ENCODE data around the gene C2orf74. TPM values are rescaled to one million over a fixed set of nuclear protein-coding genes. Genes with fewer than 3 reads are reported as not detected.
A peak's percentile ranks its signal among the peaks of the same experiment; 100 is the strongest.

Gene C2orf74
- 8.1 to 13.6 TPM (median 9.8 TPM) in 3 replicates for total RNA-seq (2021)
- percentile 69 among the genes with signal in this experiment for Bru-seq, nascent RNA
- long read RNA-seq, experiment 1, transcript C2orf74-202 (4 exons, 879 nt) = major isoform, 7 of 16 reads
- long read RNA-seq, experiment 1, partial matches to known transcripts = 0 of 16 reads
- long read RNA-seq, experiment 1, other reads (novel, unspliced or antisense) = 9 of 16 reads
- long read RNA-seq, experiment 2, partial matches to known transcripts = 2 of 9 reads
- long read RNA-seq, experiment 2, other reads (novel, unspliced or antisense) = 6 of 9 reads
- long read RNA-seq, experiment 3, transcript C2orf74-202 (4 exons, 879 nt) = major isoform, 8 of 17 reads
- long read RNA-seq, experiment 3, partial matches to known transcripts = 0 of 17 reads
- long read RNA-seq, experiment 3, other reads (novel, unspliced or antisense) = 9 of 17 reads

GRCh38 chr2:61161888-61162287 lies at the start of gene C2orf74:
C2orf74 (plus strand) TSS chr2:61162188; CDS start chr2:61162515, 327 bp downstream.
- H3K27ac Mint-ChIP-seq = no peak within 1 kb of the TSS
- no peak within 1 kb of the TSS for H3K4me3 Mint-ChIP-seq
- no peaks in the 10 kb centered on the region for H3K4me1 Mint-ChIP-seq
- CTCF ChIA-PET = no interaction called here
- no peak for DNase-seq (ENCODE audit: low spot score)
- POLR2A ChIA-PET = no interaction called here
- H3K27me3 Mint-ChIP-seq (ENCODE audit: low read depth) = no peaks in the 10 kb centered on the region
- no peak for TF ChIP-seq ZNF317 (CRISPR knock-in tag; IDR thresholded peaks at IDR 0.05; ENCODE audit: borderline replicate concordance, low read depth)
- no peak for TF ChIP-seq ESRRA (CRISPR knock-in tag; IDR thresholded peaks at IDR 0.05; ENCODE audit: borderline replicate concordance)
- no peak for TF ChIP-seq NFYB (CRISPR knock-in tag; conservative IDR thresholded peaks at IDR 0.05; ENCODE audit: low read depth)
- TF ChIP-seq USF1 (CRISPR knock-in tag; IDR thresholded peaks at IDR 0.05) = no peak
- no peak for TF ChIP-seq SMAD3 (CRISPR knock-in tag; IDR thresholded peaks at IDR 0.05; ENCODE audit: borderline replicate concordance)
- no peak for TF ChIP-seq TCF7 (CRISPR knock-in tag; IDR thresholded peaks at IDR 0.05; ENCODE audit: low read depth)
- no peak for TF ChIP-seq NFATC4 (CRISPR knock-in tag; IDR thresholded peaks at IDR 0.05)
- TF ChIP-seq ZNF219 (CRISPR knock-in tag; IDR thresholded peaks at IDR 0.05; ENCODE audit: borderline replicate concordance) = no peak
- no peak for TF ChIP-seq E2F5 (CRISPR knock-in tag; IDR thresholded peaks at IDR 0.05)
- TF ChIP-seq, protein P1, sequence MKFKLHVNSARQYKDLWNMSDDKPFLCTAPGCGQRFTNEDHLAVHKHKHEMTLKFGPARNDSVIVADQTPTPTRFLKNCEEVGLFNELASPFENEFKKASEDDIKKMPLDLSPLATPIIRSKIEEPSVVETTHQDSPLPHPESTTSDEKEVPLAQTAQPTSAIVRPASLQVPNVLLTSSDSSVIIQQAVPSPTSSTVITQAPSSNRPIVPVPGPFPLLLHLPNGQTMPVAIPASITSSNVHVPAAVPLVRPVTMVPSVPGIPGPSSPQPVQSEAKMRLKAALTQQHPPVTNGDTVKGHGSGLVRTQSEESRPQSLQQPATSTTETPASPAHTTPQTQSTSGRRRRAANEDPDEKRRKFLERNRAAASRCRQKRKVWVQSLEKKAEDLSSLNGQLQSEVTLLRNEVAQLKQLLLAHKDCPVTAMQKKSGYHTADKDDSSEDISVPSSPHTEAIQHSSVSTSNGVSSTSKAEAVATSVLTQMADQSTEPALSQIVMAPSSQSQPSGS (CRISPR knock-in tag; IDR thresholded peaks at IDR 0.05; ENCODE audit: borderline replicate concordance, low read depth) = no peak
- TF ChIP-seq JUN (CRISPR knock-in tag; IDR thresholded peaks at IDR 0.05) = no peak
- no peak for TF ChIP-seq MXD4 (CRISPR knock-in tag; IDR thresholded peaks at IDR 0.05; ENCODE audit: borderline replicate concordance)
- TF ChIP-seq, protein P2, sequence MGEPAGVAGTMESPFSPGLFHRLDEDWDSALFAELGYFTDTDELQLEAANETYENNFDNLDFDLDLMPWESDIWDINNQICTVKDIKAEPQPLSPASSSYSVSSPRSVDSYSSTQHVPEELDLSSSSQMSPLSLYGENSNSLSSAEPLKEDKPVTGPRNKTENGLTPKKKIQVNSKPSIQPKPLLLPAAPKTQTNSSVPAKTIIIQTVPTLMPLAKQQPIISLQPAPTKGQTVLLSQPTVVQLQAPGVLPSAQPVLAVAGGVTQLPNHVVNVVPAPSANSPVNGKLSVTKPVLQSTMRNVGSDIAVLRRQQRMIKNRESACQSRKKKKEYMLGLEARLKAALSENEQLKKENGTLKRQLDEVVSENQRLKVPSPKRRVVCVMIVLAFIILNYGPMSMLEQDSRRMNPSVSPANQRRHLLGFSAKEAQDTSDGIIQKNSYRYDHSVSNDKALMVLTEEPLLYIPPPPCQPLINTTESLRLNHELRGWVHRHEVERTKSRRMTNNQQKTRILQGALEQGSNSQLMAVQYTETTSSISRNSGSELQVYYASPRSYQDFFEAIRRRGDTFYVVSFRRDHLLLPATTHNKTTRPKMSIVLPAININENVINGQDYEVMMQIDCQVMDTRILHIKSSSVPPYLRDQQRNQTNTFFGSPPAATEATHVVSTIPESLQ (CRISPR knock-in tag; IDR thresholded peaks at IDR 0.05) = no peak
- no peak for TF ChIP-seq FOXK1 (CRISPR knock-in tag; IDR thresholded peaks at IDR 0.05)
- no peak for TF ChIP-seq NR2C2 (CRISPR knock-in tag; IDR thresholded peaks at IDR 0.05)
- TF ChIP-seq E2F1 (CRISPR knock-in tag; IDR thresholded peaks at IDR 0.05) = no peak
- peaks cover 29% of the 10 kb centered on the region for H3K36me3 Mint-ChIP-seq
- no peak for ATAC-seq
- H3K9me3 Mint-ChIP-seq = peaks cover 6% of the 10 kb centered on the region

- Mint-ChIP-seq H3K9me3 (peaks cover 38% of the 10 kb centered on the region), H3K4me3 (no peak overlapping the region), H3K27me3 (ENCODE audit: low read depth) (no peaks in the 10 kb centered on the region; the same call in 1 of the 2 replicates), H3K36me3 (peaks cover 41% of the 10 kb centered on the region), H3K27ac (no peak overlapping the region), H3K4me1 (0 out of 2 replicates have a peak, but pooled peaks cover 5% of the 10 kb centered on the region)
- TF ChIP-seq PRRX2 (CRISPR knock-in tag; IDR thresholded peaks at IDR 0.05) = no peak
- TF ChIP-seq SOX15 (CRISPR knock-in tag; IDR thresholded peaks at IDR 0.05) = no peak
- no peak for TF ChIP-seq NFYB (CRISPR knock-in tag; conservative IDR thresholded peaks at IDR 0.05; ENCODE audit: low read depth)
- TF ChIP-seq ZNF317 (CRISPR knock-in tag; IDR thresholded peaks at IDR 0.05; ENCODE audit: borderline replicate concordance, low read depth) = 0 out of 2 replicates have a peak, but pooled peaks have one; percentile 61
- ChIA-PET POLR2A (no interaction called here), CTCF (no interaction called here)
- DNase-seq (ENCODE audit: low spot score) (no peak), ATAC-seq (peak; percentile 44; the same call in 1 of the 2 replicates)
Measured at GRCh38 chr2:61114147-61114546, 47.8 kb upstream of the C2orf74 start.

Measured in WTC11 (cell line).